Pulmonary artery endothelial cell (primary cell): ENCODE data around the gene CYP2U1. TPM values are rescaled to one million over a fixed set of nuclear protein-coding genes. Genes with fewer than 3 reads are reported as not detected.
"Not testable (repeated sequence)": the region's sequence is repeated elsewhere in the genome, so short reads cannot be mapped to it uniquely, and the experiment has no call there.

ENCODE experiments used
- DNase-seq: peaks from one replicate; pipeline ENCODE4 v3.0.0-alpha.2; 2011; ENCODE audit warnings: low read depth, low spot score
- total RNA-seq: library from RNA; depleted of rRNA; stranded (reverse); fragments of >200 nt; gene quantifications from 2 replicates; pipeline ENCODE4 v1.2.3, GENCODE V29; 2014

CYP2U1 gene
- total RNA-seq, 1 donor from 2014 or later, result 4.9 TPM

DNA sequence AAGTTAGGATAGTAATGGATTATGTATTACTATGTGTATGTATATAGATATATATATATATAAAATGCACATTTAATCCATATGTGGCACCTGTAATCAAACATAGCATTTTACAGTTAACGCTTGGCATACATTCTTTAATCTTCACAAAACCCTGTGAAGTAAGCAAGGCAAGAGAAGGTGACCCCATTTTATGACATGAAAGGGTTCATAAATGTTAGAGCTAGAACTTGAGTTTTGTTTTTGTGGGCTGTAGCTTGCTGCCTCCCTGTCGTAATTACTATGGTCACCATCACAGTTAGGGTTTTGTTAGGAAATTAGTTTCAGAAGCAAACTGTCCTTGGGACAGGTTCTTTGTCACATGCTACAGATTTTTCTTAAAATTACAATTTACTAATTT, 13.8 kb upstream of the CYP2U1 start:
- DNase-seq, result no peak

DNA sequence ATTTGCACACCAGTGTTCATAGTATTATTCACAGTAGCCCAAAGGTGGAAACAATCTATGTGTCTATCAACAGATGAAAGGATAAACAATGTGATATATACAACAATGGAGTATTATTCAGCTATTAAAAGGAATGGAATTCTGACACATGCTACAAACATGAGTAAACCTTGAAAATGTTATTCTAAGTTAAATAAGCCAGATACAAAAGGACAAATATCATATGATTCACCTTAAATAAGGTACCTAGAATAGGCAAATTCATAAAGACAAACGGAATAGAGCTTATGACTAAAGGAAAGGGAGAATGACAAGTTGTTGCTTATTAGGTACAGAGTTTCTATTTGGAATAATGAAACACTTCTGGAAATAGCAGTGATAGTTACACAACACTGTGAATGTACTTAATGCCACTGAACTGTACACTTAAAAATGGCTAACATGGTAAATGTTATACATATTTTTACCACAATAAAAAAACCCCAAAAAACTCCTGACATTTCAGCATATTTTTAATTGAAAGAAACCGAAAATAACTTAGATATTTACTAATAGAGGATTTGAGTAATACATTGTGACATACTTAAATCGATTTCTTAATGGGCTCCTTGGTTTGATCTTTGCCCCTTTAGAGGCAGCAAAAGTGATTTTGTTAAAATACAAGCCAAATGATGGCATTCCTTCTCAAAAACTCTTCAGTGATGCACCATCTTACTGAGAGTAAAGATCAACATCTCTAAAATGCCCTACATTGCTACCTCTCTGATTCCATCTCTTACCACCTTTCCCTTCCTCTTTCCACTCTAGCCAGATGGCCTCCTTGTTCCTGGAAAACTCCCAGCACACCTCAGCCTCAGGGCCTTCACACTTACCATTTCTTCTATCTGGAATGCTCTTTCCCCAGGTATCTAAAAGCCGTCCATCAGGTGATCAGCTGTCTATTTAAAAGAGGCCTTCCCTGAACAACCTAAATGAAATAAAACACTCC, 8.6 kb upstream of the CYP2U1 start:
- DNase-seq, result no peak

DNA sequence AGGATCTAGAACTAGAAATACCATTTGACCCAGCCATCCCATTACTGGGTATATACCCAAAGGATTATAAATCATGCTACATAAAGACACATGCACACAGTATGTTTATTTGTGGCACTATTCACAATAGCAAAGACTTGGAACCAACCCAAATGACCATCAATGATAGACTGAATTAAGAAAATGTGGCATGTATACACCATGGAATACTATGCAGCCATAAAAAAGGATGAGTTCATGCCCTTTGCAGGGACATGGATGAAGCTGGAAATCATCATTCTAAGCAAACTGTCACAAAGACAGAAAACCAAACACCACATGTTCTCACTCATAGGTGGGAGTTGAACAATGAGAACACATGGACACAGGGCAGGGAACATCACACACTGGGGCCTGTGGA, 5.6 kb upstream of the CYP2U1 start:
- DNase-seq, result not testable (repeated sequence)

DNA sequence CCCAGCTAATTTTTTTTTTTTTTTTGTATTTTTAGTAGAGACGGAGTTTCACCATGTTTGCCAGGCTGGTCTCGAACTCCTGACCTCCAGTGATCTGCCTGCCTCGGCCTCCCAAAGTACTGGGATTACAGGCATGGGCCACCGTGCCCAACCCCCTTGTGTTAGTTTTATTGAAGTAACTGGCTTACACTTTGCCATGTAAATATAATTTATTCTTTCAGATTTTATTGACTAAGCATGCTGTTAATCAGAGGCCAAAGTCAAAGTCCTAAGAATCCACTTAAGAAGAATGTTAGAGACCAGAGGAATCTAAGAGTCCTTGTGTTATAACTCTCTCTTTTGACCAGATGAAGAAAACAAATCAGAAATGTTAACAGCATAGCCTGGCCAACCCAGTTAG, 4.5 kb upstream of the CYP2U1 start:
- DNase-seq, result not testable (repeated sequence)

DNA sequence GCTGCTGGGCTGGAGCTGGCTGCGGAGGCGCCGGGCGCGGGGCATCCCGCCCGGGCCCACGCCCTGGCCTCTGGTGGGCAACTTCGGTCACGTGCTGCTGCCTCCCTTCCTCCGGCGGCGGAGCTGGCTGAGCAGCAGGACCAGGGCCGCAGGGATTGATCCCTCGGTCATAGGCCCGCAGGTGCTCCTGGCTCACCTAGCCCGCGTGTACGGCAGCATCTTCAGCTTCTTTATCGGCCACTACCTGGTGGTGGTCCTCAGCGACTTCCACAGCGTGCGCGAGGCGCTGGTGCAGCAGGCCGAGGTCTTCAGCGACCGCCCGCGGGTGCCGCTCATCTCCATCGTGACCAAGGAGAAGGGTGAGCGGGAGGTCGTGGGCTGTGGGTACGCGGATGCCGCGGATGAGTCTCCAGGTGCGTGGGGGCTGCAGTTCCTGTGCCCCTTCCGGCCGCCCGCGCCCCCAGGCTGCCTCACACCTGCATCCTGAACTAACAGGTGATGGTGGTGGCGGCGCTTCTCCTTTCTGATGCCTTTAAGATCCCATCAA, 499 bp downstream of the CYP2U1 start:
- DNase-seq, result no peak

DNA sequence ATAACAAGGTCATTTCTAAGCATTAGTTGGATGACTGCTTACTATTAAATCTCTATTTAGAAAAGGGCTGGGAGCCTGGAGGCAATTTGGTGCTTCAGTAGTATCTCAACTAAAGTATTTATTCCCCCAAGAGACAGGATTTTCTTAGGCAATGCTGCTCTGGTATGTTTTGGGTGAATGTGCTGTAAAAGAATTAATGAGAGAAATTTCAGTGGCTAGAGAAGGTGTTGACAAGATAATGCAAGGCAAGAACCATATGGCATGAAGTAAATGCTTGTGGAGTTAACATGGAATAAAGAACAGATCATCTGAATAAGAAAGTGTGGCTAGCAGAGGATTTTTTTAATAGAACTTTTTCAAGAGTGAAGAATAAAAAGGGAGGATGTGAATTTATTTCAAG, 3.9 kb downstream of the CYP2U1 start:
- DNase-seq, result no peak

DNA sequence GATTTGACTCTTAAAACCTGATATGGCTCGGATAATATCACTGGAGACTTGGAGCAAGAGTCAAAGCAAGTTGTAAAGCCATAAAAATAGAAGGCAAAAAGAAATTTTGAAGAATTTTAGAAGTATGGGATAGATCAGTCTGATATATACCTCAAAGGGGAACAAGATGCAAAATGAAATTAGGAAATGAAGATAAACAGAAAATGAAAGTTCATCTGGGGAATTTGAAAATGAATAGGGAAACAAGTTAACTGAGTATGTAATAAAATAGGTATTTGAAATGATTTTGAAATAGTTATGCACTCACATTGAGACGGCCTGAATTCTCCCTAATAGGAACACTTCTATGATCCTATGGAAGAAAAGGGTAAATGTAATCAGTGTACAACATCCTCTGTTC, 5.7 kb downstream of the CYP2U1 start:
- no peak for DNase-seq

DNA sequence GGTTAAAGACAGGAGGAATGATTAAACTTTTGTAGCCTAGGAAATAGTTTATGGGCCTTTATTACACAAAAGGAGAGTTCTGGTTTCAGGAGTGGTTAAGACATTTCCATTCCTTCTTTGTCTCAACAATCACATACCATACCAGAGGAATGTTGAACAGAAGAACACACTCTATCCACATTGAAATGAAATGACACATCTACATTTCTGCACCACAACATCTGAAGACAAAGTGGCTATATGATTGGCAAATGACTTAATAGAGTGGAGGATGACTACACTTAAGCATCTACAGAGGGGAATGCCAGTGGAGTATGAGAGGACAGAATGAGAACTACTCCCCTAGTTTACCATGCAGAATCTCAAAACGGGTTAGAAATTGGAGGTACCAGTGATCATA, 8.0 kb downstream of the CYP2U1 start:
- no peak for DNase-seq

DNA sequence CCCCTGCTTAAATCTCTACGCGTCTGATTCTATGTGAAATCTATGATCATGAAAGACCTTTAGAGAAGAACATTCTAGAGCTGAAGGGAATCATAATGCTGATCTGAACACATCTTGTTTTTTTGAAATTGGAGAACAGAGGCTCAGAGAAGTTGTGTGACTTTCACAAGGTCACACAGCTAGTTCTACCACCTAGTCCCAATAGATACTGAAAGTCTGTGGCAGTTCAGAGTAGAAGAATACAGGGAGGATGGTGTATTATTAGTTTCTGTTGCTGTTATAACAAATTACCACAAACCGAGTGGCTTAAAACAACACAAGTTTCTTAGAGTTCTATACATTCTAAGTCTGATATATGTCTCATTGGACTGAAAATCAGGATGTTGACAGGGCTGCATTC, 14.5 kb downstream of the CYP2U1 start:
- no peak for DNase-seq

DNA sequence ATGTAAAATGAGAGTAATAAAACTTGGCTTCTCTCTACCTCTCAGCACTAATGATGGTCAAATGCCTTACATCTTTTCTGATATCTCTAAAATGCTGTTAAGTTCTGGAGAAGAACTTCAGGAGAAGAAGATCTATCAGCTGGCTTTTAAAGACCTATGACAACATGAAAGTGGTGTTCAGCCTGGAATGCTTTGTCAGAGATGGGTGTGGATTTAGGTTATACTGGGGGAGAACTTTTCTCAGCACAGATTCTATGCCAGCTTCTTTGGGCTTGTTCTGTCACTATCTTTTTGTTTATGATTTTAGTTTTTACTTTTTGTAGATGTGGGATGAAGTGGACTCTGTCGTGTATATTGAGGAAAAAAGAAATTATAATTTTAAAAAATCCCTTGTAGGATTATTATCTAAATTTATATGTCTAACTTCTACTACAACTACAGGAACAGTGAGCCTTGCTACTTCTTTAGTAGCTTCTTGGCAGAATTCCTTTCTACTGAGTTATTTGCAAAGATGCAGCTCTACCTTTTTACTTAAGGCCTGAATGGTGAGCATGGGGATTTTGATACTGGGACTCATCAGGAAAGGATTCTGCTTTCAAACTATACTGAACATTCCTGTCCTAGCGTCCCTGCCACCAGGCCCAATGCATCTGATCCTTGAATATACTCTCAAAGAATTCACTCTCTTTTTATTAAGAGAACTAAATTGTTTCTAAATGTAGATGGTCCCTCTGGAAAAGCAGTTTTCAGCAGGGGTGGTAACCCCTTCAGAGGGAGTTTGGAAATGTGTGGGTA, 19.6 kb downstream of the CYP2U1 start:
- no peak for DNase-seq

DNA sequence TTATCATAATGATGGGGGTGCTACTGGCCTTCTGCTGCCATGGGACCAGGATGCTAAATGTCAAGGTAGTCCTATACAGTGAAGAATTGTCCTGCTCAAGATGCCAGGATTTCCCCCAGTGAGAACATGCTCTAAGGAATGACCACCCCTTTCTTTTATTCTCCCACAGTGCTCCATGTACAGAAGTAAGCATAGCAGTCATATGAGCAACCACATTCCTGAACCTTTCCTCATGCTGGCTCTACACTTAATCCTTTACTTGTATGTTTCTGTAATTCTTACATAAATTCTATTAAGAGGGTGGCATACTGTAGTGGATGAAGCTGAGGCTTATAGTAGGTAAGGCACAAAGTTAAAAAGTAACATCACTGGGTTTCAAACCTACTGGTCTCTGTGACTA, 20.2 kb downstream of the CYP2U1 start:
- no peak for DNase-seq

DNA sequence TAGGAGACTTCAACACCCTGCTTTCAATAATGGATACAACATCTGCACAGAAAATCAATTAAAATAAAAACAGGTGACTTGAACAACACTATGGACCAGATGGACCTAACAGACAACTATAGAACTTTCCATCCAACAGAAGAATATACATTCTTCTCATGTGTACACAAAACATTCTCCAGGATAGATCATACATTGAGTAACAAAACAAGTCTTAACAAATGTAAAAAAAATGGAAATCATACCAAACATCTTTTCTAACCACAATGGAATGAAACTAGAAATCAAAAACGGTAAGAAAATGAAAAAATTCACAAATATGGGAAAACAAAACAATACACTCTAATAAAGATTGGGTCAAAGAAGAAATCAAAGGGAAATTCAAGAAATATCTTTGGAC, 24.7 kb downstream of the CYP2U1 start:
- DNase-seq, result no peak

DNA sequence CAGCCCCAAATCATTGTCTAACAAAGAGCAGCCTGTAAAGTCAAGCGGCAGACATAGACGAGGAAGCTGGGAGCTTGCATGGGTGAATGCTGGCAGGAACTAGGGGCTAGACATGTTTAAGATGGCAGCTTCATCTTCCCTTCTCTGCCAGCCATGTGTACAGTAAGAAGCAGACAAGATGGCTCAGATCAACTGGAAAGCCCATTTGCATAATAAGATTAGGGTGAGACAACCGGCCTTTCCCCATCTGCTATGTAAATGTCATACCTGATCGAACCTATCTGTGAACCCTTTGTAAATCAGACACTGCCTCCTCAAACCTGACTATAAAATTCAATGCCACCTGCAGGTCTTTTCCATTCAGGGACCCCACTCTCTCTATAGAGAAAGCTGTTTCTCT, 35.6 kb downstream of the CYP2U1 start:
- no peak for DNase-seq

DNA sequence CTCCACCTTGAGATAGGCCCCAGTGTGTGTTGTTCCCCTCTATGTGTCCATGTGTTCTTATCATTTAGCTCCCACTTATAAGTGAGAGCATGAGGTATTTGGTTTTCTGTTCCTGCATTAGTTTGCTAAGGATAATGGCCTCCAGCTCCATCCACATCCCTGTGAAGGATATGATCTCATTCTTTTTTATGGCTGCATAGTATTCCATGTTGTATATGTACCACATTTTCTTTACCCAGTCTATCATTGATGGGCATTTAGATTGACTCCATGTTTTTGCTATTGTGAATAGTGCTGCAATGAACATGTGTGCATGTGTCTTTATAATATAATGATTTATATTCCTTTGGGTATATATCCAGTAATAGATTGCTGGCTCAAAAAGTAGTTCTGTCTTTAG, 36.2 kb downstream of the CYP2U1 start:
- DNase-seq, result not testable (repeated sequence)

DNA sequence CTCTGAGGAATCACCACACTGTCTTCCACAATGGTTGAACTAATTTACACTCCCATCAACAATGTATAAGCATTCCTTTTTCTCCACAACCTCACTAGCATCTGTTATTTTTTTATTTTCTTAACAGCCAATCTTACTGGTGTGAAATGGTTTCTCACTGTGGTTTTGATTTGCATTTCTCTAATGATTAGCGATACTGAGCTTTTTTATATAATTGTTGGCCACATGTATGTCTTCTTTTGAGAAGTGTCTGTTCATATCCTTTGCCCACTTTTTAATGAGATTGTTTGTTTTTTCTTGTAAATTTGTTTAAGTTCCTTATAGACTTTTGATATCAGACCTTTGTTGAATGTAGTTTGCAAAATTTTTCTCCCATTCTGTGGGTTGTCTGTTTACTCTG, 36.6 kb downstream of the CYP2U1 start:
- DNase-seq, result not testable (repeated sequence)

DNA sequence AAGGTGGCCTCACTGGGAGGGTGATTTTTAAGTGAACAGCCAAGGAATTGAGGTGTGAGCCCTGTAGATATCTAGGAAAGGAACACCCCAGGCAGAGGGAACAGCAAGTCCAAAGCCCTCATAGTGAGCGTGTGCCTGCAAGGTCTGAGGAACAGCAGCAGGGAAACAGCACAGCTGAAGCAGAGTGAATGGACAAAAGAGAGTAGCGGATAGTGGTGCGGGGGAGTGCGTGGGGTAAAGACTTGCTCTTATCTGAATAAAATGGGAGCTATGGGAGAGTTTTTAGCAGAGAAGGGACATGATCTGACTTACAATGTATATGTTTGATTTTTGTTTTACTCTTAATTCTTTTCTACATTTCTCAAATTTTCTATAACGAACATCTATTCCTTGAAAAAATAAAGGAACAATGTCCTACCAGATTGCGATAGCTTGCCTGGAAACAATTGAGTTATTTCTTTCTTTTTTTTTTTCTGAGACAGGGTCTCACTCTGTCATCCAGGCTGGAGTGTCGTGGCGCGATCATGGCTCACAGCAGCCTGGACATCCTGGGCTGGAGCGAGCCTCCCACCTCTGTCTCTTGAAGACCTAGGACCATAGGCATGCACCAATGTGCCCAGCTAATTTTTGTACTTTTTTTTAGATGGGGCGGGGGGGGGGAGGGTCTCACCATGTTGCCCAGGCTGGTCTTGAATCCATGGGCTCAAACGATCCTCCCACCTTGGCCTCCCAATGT, 38.9 kb downstream of the CYP2U1 start:
- no peak for DNase-seq

DNA sequence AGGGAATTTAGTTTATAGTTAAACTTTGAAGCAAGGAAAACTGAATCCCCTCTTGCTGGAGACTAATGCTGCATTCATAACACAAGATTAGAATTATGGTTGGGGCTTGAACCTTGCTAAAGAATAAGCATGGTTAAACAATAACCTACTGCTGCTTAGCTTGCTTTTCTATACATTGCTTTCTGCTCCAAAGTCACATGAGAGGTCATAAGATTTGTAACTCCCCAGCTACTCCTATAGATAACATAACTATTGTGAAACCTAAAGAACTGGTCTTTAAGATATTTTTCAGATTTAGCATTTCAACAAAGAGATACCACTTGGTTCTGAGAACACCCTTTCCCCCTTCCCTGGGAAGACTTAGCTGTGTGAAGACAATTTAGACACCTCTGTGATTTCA, 41.3 kb downstream of the CYP2U1 start:
- no peak for DNase-seq

DNA sequence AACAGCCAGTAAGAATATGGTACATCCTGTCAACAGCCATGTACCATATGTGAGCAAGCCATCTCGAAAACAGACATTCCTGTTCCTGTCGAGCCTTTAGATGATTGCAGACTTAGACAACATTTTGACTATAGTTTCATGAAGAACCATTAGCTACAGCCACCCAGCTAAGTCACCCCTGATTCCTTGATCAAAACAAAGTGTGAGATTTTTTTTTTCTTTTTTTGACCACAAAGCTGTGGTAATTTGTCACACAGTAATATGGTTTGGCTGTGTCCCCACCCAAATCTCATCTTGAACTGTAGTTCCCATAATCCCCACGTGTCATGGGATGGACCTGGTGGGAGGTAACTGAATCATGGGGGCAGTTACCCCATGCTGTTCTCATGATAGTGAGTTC, 43.2 kb downstream of the CYP2U1 start:
- no peak for DNase-seq

DNA sequence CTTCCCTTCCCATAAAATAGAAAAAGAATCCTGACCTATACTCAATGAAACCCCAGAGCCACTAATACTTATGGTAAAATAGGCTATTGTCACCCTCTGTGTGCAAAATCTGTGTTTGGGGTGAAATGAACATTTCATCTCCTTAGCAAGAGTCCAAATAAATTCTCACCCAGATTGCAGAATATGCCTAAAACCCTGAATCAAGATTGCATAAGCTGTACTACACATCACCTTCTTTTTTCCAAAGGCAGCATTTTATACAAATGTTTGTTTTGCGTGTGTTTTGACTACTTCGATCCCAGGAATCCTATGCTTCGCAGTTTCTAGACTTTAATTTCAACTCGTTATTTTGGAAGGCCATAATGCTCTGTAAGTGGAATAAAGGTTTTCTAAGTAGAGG, 46.1 kb downstream of the CYP2U1 start:
- DNase-seq, result no peak

DNA sequence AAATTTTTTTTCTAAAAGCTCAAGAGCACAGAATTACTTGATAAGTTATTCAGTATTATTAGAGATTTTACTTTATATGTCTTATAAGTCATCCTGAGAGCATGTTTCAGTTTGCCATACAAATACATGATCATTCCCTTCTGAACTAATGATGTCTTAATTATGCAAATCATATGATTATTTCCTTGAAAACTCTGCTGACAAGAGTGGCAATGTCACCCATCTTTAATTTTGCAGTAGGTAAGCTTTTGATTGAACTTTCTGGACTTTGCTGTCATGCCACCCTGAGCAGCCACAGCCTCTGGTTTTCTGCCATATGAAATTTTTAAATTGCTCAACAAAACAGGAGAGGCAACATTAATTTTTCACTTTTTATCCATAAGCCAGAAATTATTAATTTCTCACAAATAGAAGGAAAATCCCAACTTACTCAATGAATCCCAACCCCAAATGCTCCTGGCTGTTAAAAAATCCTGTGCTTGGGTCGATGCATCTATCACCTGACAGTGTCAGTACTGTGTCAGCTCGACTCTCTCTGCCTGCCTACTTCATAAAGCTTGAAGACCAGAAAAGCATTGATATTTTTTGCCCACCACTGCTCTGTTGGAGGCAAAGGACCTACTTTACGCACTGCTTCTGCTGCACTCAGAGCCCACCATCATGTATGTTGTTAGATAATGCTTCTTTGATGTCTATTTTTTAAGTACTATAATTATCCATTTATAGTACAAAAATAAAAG, 46.8 kb downstream of the CYP2U1 start:
- no peak for DNase-seq
